ENCODE results near the gene FANK1. TPM values are rescaled to one million over a fixed set of nuclear protein-coding genes. Genes with fewer than 3 reads are reported as not detected.

FANK1 gene
- total RNA-seq: 0.14 TPM in 1 of 2 replicates, not detected in the other

GRCh38 chr10:125896088-125896934 lies at the start of gene FANK1:
Gene FANK1, plus strand, starts transcription at chr10:125896564. Its CDS starts 79 bp downstream, at chr10:125896643.
- intact Hi-C loops (cut with micrococcal nuclease): loop anchor here (2.0 kb wide), 2 partner anchors 74 to 178 kb away; partner anchors contain the start of genes BCCIP, EDRF1 and UROS

GRCh38 chr10:125846894-125847293 lies 49.5 kb upstream of the FANK1 start:
- intact Hi-C loops (cut with micrococcal nuclease): no loop called here

GRCh38 chr10:125848371-125848770 lies 48.0 kb upstream of the FANK1 start:
- intact Hi-C loops (cut with micrococcal nuclease): no loop called here

- intact Hi-C loops (cut with micrococcal nuclease): no loop called here
Observed at GRCh38 chr10:125848857-125849256, 47.5 kb upstream of the FANK1 start.

GRCh38 chr10:125849448-125849847 lies 46.9 kb upstream of the FANK1 start:
- intact Hi-C loops (cut with micrococcal nuclease): no loop called here

- intact Hi-C loops (cut with micrococcal nuclease): no loop called here
Observed at GRCh38 chr10:125850766-125851731, 45.3 kb upstream of the FANK1 start.

- intact Hi-C loops (cut with micrococcal nuclease): no loop called here
Observed at GRCh38 chr10:125852487-125852886, 43.9 kb upstream of the FANK1 start.

- intact Hi-C loops (cut with micrococcal nuclease): no loop called here
Observed at GRCh38 chr10:125857185-125857760, 39.1 kb upstream of the FANK1 start.

GRCh38 chr10:125859128-125859817 lies 37.1 kb upstream of the FANK1 start:
- intact Hi-C loops (cut with micrococcal nuclease): no loop called here

GRCh38 chr10:125865120-125865519 lies 31.2 kb upstream of the FANK1 start:
- intact Hi-C loops (cut with micrococcal nuclease): loop anchor here (5.0 to 10.0 kb wide), 2 partner anchors 640 to 732 kb away; no protein-coding TSS in a partner anchor

GRCh38 chr10:125866421-125867029 lies 29.8 kb upstream of the FANK1 start:
- intact Hi-C loops (cut with micrococcal nuclease): loop anchor here (5.0 to 10.0 kb wide), 2 partner anchors 638 to 731 kb away; no protein-coding TSS in a partner anchor

- intact Hi-C loops (cut with micrococcal nuclease): loop anchor here (5.0 to 10.0 kb wide), 2 partner anchors 636 to 729 kb away; no protein-coding TSS in a partner anchor
Observed at GRCh38 chr10:125868372-125868975, 27.9 kb upstream of the FANK1 start.

- intact Hi-C loops (cut with micrococcal nuclease): no loop called here
Observed at GRCh38 chr10:125871338-125871737, 25.0 kb upstream of the FANK1 start.

GRCh38 chr10:125878957-125879835 lies 17.2 kb upstream of the FANK1 start:
- intact Hi-C loops (cut with micrococcal nuclease): no loop called here

GRCh38 chr10:125880719-125881118 lies 15.6 kb upstream of the FANK1 start:
- intact Hi-C loops (cut with micrococcal nuclease): no loop called here

GRCh38 chr10:125881192-125881591 lies 15.2 kb upstream of the FANK1 start, which contains the start of gene DHX32:
Gene DHX32, minus strand, starts transcription at chr10:125881292. Its CDS starts 468 bp downstream, at chr10:125880824.
- intact Hi-C loops (cut with micrococcal nuclease): no loop called here

- intact Hi-C loops (cut with micrococcal nuclease): no loop called here
Observed at GRCh38 chr10:125882596-125882995, 13.8 kb upstream of the FANK1 start.

GRCh38 chr10:125883211-125883610 lies 13.2 kb upstream of the FANK1 start:
- intact Hi-C loops (cut with micrococcal nuclease): no loop called here
